Neural cell (in vitro differentiated cells): ENCODE results near the gene KDM8. TPM values are rescaled to one million over a fixed set of nuclear protein-coding genes. Genes with fewer than 3 reads are reported as not detected.

Experiments used
- H2AFZ ChIP-seq: fragments of 200-600, 300-800 bp; sonication (generic), shearing (Covaris generic); 2 replicates; pipeline ENCODE4 v1.6.0; 2014; ENCODE audit warnings: low read depth, mild to moderate bottlenecking, antibody characterized with exemption, low read length, moderate library complexity
- H3F3A ChIP-seq: fragments of 200-600 bp; shearing (Covaris generic); 2 replicates; pipeline ENCODE4 v1.6.1; 2016; ENCODE audit warnings: mild to moderate bottlenecking, moderate library complexity, mixed read lengths, antibody characterized with exemption, low read length; ENCODE audit not compliant: insufficient read depth, poor library complexity, severe bottlenecking
- H3K27ac ChIP-seq: fragments of 200-600, 300-800 bp; sonication (generic), shearing (Covaris generic); 2 replicates; pipeline ENCODE4 v1.5.1; 2014; ENCODE audit warnings: mild to moderate bottlenecking, low read length, moderate library complexity
- H3K27me3 ChIP-seq: fragments of 300-800, 200-600 bp; sonication (generic), shearing (Covaris generic); 2 replicates; pipeline ENCODE4 v1.6.0; 2014; ENCODE audit warnings: mild to moderate bottlenecking, low read depth, low read length, moderate library complexity; ENCODE audit not compliant: insufficient read depth
- H3K36me3 ChIP-seq: fragments of 300-800, 200-600 bp; sonication (generic), shearing (Covaris generic); 2 replicates; pipeline ENCODE4 v1.5.1; 2014; ENCODE audit warnings: mild to moderate bottlenecking, antibody characterized with exemption, low read length, moderate library complexity; ENCODE audit not compliant: insufficient read depth
- H3K4me2 ChIP-seq: fragments of 300-800, 200-600 bp; sonication (generic), shearing (Covaris generic); 2 replicates; pipeline ENCODE4 v1.6.0; 2014; ENCODE audit warnings: mild to moderate bottlenecking, low read length
- H3K4me3 ChIP-seq: fragments of 300-800, 200-600 bp; sonication (generic), shearing (Covaris generic); 2 replicates; pipeline ENCODE4 v1.5.1; 2014; ENCODE audit warnings: mild to moderate bottlenecking, low read length, moderate library complexity
- H3K79me2 ChIP-seq: fragments of 200-600 bp; shearing (Covaris generic); replicated peaks from 2 replicates; pipeline ENCODE4 v1.6.0; 2014; ENCODE audit warnings: mild to moderate bottlenecking, low read length, moderate library complexity; ENCODE audit not compliant: insufficient read depth
- H3K9ac ChIP-seq: fragments of 300-800, 200-600 bp; sonication (generic), shearing (Covaris generic); 2 replicates; pipeline ENCODE4 v1.6.1; 2016; ENCODE audit warnings: mild to moderate bottlenecking, low read length, mixed read lengths
- H3K9me2 ChIP-seq: fragments of 200-600 bp; shearing (Covaris generic); 2 replicates; pipeline ENCODE4 v1.6.1; 2016; ENCODE audit warnings: mild to moderate bottlenecking, low read length, mixed read lengths; ENCODE audit not compliant: insufficient read depth
- H3K9me3 ChIP-seq: fragments of 200-600, 300-800 bp; sonication (generic), shearing (Covaris generic); 2 replicates; pipeline ENCODE4 v1.6.1; 2016; ENCODE audit warnings: mild to moderate bottlenecking, mixed run types, low read length, moderate library complexity, mixed read lengths
- H4K20me1 ChIP-seq: fragments of 200-600 bp; shearing (Covaris generic); 2 replicates; pipeline ENCODE4 v1.6.1; 2016; ENCODE audit warnings: mild to moderate bottlenecking, mixed run types; ENCODE audit not compliant: insufficient read depth
- EP300 ChIP-seq: fragments of 450-650 bp; conservative IDR thresholded peaks from 2 replicates; pipeline ENCODE4 v1.6.1; 2014; ENCODE audit warnings: antibody characterized with exemption, mild to moderate bottlenecking, moderate library complexity; ENCODE audit not compliant: poor library complexity, severe bottlenecking
- EZH2 ChIP-seq: fragments of 200-600, 300-800 bp; shearing (Covaris generic), sonication (generic); IDR thresholded peaks from 2 replicates; pipeline ENCODE4 v1.6.1; 2014; ENCODE audit warnings: antibody characterized with exemption, low read length, borderline replicate concordance, mild to moderate bottlenecking; ENCODE audit not compliant: insufficient read depth, poor library complexity, severe bottlenecking
- MXI1 ChIP-seq: fragments of 450-650 bp; conservative IDR thresholded peaks from 2 replicates; pipeline ENCODE4 v1.6.1; 2014; ENCODE audit warnings: antibody characterized with exemption, mild to moderate bottlenecking; ENCODE audit not compliant: poor library complexity, severe bottlenecking
- POLR2AphosphoS5 ChIP-seq: IDR thresholded peaks from 2 replicates; pipeline ENCODE4 v1.6.1; 2012
- RAD21 ChIP-seq: fragments of 450-650 bp; conservative IDR thresholded peaks from 2 replicates; pipeline ENCODE4 v1.6.1; 2014; ENCODE audit warnings: antibody characterized with exemption, mild to moderate bottlenecking, moderate library complexity
- SMC3 ChIP-seq: fragments of 450-650 bp; conservative IDR thresholded peaks from 2 replicates; pipeline ENCODE4 v1.6.1; 2014; ENCODE audit warnings: antibody characterized with exemption, mild to moderate bottlenecking, moderate library complexity; ENCODE audit not compliant: poor library complexity
- TAF1 ChIP-seq: IDR thresholded peaks from 2 replicates; pipeline ENCODE4 v1.6.1; 2012; ENCODE audit warnings: low read depth
- polyA plus RNA-seq: library from polyadenylated mRNA; depleted of rRNA; stranded (reverse); fragments of >200 nt; gene quantifications from 2 replicates; pipeline ENCODE4 v1.2.3, GENCODE V29; 2014
- TF ChIP-seq, protein P1 (sequence below): IDR thresholded peaks from 2 replicates; pipeline ENCODE4 v1.6.1; 2012; ENCODE audit warnings: borderline replicate concordance
- TF ChIP-seq, protein P2 (sequence below): fragments of 450-650 bp; IDR thresholded peaks from 2 replicates; pipeline ENCODE4 v1.5.1; 2014; ENCODE audit warnings: antibody characterized with exemption, mild to moderate bottlenecking, moderate library complexity; ENCODE audit not compliant: poor library complexity, severe bottlenecking

The KDM8 gene
- polyA plus RNA-seq, 1 donor from 2014 or later: 4.0 TPM

DNA sequence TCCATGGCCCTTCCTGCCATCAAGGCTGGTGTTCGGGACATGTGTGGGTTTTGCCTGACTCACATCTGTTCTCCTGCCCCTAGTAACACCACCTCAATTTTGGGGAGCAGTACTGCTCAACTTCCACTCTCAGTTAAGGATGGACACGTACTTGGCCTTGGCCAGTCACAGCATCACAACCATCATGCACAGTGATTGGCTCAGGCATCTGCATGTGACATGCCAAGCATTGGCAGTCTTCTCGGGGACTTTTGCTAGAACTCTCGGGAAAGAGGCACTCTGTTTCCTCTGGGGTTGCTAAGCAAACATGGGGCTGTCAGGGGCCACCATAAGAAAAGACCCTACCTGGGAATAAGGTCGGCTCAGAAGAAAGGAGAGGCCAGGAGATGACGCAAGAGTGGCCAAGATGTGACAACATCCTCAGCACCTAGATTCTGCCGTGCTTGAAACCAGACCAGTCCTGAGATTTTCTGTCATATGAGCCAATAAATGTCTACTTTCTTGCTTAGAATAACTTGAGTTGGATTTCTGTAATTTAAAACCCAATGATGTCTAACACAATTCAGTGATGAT is 11.9 kb upstream of the KDM8 start:
- H3F3A ChIP-seq: no peaks in the 10 kb centered on the region
- no peaks in the 10 kb centered on the region for H3K9me2 ChIP-seq
- no peak overlapping the region for H3K4me2 ChIP-seq
- no peaks in the 10 kb centered on the region for H4K20me1 ChIP-seq
- no peak overlapping the region for H3K27ac ChIP-seq
- no peak overlapping the region for H3K4me3 ChIP-seq
- no peaks in the 10 kb centered on the region for H3K9me3 ChIP-seq
- H3K36me3 ChIP-seq: no peaks in the 10 kb centered on the region
- H3K79me2 ChIP-seq: no peaks in the 10 kb centered on the region
- H2AFZ ChIP-seq: no peak overlapping the region
- H3K27me3 ChIP-seq: no peaks in the 10 kb centered on the region
- H3K9ac ChIP-seq: no peak overlapping the region
- TF ChIP-seq, protein P1, sequence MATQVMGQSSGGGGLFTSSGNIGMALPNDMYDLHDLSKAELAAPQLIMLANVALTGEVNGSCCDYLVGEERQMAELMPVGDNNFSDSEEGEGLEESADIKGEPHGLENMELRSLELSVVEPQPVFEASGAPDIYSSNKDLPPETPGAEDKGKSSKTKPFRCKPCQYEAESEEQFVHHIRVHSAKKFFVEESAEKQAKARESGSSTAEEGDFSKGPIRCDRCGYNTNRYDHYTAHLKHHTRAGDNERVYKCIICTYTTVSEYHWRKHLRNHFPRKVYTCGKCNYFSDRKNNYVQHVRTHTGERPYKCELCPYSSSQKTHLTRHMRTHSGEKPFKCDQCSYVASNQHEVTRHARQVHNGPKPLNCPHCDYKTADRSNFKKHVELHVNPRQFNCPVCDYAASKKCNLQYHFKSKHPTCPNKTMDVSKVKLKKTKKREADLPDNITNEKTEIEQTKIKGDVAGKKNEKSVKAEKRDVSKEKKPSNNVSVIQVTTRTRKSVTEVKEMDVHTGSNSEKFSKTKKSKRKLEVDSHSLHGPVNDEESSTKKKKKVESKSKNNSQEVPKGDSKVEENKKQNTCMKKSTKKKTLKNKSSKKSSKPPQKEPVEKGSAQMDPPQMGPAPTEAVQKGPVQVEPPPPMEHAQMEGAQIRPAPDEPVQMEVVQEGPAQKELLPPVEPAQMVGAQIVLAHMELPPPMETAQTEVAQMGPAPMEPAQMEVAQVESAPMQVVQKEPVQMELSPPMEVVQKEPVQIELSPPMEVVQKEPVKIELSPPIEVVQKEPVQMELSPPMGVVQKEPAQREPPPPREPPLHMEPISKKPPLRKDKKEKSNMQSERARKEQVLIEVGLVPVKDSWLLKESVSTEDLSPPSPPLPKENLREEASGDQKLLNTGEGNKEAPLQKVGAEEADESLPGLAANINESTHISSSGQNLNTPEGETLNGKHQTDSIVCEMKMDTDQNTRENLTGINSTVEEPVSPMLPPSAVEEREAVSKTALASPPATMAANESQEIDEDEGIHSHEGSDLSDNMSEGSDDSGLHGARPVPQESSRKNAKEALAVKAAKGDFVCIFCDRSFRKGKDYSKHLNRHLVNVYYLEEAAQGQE: no peak
- TF ChIP-seq RAD21 (no peak), MXI1 (no peak), POLR2AphosphoS5 (no peak), TAF1 (no peak), EP300 (no peak), EZH2 (no peak), SMC3 (no peak)
- TF ChIP-seq, protein P2, sequence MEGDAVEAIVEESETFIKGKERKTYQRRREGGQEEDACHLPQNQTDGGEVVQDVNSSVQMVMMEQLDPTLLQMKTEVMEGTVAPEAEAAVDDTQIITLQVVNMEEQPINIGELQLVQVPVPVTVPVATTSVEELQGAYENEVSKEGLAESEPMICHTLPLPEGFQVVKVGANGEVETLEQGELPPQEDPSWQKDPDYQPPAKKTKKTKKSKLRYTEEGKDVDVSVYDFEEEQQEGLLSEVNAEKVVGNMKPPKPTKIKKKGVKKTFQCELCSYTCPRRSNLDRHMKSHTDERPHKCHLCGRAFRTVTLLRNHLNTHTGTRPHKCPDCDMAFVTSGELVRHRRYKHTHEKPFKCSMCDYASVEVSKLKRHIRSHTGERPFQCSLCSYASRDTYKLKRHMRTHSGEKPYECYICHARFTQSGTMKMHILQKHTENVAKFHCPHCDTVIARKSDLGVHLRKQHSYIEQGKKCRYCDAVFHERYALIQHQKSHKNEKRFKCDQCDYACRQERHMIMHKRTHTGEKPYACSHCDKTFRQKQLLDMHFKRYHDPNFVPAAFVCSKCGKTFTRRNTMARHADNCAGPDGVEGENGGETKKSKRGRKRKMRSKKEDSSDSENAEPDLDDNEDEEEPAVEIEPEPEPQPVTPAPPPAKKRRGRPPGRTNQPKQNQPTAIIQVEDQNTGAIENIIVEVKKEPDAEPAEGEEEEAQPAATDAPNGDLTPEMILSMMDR: no peak

DNA sequence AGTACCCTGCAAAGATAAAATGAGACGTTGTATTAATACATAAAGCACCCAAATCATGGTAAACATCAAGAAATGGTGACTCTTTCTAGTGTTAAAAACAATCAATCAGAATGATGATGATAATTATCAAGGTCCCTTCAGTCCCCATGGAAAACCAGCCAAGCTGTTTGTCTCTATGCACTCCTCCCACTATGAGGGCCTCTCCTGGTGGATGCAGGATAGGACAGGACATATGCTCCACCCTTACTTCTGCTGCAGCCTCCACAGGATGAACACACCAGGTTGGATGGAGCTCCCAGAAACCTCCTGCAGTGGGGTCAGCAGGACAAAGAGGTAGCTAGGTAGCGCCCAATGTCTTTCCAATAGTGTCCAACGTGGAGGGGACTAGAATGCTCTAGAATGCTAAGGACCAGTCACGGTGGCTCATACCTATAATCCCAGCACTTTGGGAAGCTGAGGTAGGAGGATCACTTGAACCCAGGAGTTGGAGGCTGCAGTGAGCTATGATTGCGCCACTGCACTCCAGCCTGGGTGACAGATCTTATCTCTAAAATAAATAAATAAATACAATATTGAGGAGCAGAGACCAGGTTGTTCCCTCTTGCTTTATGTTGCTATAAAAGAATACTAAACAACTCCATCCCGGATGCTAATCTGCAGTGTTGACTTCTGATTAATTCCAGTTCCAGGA is 9.9 kb upstream of the KDM8 start:
- H3K9ac ChIP-seq: no peak overlapping the region
- H3K4me3 ChIP-seq: no peak overlapping the region
- H3F3A ChIP-seq: no peaks in the 10 kb centered on the region
- no peaks in the 10 kb centered on the region for H3K9me2 ChIP-seq
- no peak for TF ChIP-seq EP300
- TF ChIP-seq, protein P2: no peak
- TF ChIP-seq MXI1: no peak
- no peak for TF ChIP-seq POLR2AphosphoS5
- TF ChIP-seq, protein P1: no peak
- TF ChIP-seq SMC3: no peak
- no peak for TF ChIP-seq TAF1
- no peak for TF ChIP-seq RAD21
- TF ChIP-seq EZH2: no peak
- no peaks in the 10 kb centered on the region for H3K27me3 ChIP-seq
- H3K36me3 ChIP-seq: no peaks in the 10 kb centered on the region
- no peaks in the 10 kb centered on the region for H3K9me3 ChIP-seq
- H3K4me2 ChIP-seq: no peak overlapping the region
- H2AFZ ChIP-seq: no peak overlapping the region
- no peak overlapping the region for H3K27ac ChIP-seq
- H4K20me1 ChIP-seq: no peaks in the 10 kb centered on the region
- H3K79me2 ChIP-seq: no peaks in the 10 kb centered on the region
